OCI-M2 (cell line): ENCODE results near the gene WDR7.

Experiments used
- DNase-seq: peaks from one replicate; lab custom pipeline; 2025; ENCODE audit not compliant: unreplicated experiment; lab: John Stamatoyannopoulos, UW

The WDR7 gene

GRCh38 chr18:57073501-57074187 is 422.5 kb downstream of the WDR7 start:
- DNase-seq = no peak

- no peak for DNase-seq
These were observed 424.7 kb downstream of the WDR7 start for GRCh38 chr18:57075716-57076400.

GRCh38 chr18:57077005-57077765 is 426.0 kb downstream of the WDR7 start:
- DNase-seq = no peak

GRCh38 chr18:57077786-57078552 is 426.8 kb downstream of the WDR7 start:
- DNase-seq = no peak

GRCh38 chr18:57078614-57079013 is 427.5 kb downstream of the WDR7 start:
- DNase-seq = no peak

GRCh38 chr18:57080479-57080878 is 429.3 kb downstream of the WDR7 start:
- DNase-seq = no peak

- no peak for DNase-seq
These were observed 430.7 kb downstream of the WDR7 start for GRCh38 chr18:57081899-57082298.

GRCh38 chr18:57083485-57083884 is 432.3 kb downstream of the WDR7 start:
- DNase-seq = no peak

GRCh38 chr18:57084331-57085271 is 433.4 kb downstream of the WDR7 start:
- DNase-seq = no peak

- DNase-seq = no peak
These were observed 434.2 kb downstream of the WDR7 start for GRCh38 chr18:57085371-57085770.

- no peak for DNase-seq
These were observed 435.0 kb downstream of the WDR7 start for GRCh38 chr18:57086163-57086562.
